Measurements from ENCODE around the gene GBP2. TPM values are rescaled to one million over a fixed set of nuclear protein-coding genes. Genes with fewer than 3 reads are reported as not detected.

The GBP2 gene
- total and polyA plus RNA-seq, 2 donors (not counting 3 experiments of a cell fraction or from before 2014, with no cell fraction given): 13.1 to 30.2 TPM

DNA sequence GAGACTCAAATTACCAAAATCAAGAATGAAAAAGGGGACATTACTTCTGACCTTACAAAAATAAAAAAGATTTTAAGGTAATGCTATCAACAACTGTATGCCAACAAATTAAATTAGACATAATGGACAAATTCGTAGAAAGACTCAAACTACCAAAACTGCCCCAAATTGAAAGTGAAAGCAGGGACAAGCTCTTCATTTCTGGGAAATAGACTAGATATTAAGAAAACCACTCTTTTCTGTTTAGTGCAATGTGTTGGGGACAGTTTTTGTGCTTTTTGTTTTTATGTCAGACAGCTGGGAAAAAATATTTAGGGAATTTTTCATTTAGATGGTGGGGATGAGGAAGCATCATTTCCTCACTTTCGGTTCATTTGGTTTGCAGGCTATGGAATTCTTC, 56.0 kb downstream of the GBP2 start:
- Histone ChIP-seq H3K4me1 (ENCODE audit: control insufficient read depth, extremely low read depth, insufficient read depth, low read length) (peaks cover 3% of the 10 kb centered on the region), H2AFZ (ENCODE audit: low read depth, low read length) (peak overlapping the region; percentile 33), H3K79me2 (ENCODE audit: control insufficient read depth, insufficient read depth, low read length) (no peaks in the 10 kb centered on the region), H4K20me1 (replicated peaks; ENCODE audit: control insufficient read depth, extremely low read depth, insufficient read depth, low read length) (no peaks in the 10 kb centered on the region), H3K27me3 (ENCODE audit: control insufficient read depth in 2 of 2, insufficient read depth in 2 of 2, low read length in 2 of 2) (peaks cover 0 to 8% of the 10 kb centered on the region in 2 experiments), H3K4me3 (replicated peaks in 1 of 3; ENCODE audit: insufficient read depth in 1 of 3, low read depth in 1 of 3, low read length in 3 of 3) (peak overlapping the region in 2 of 3 experiments; percentile 12 to 40), H3K9me3 (replicated peaks; ENCODE audit: control insufficient read depth, insufficient read depth, low read length) (no peaks in the 10 kb centered on the region), H3K4me2 (ENCODE audit: insufficient read depth, low read length) (peak overlapping the region; percentile 42), H3K36me3 (ENCODE audit: control insufficient read depth in 2 of 2, extremely low read depth in 1 of 2, insufficient read depth in 2 of 2, low read length in 2 of 2) (no peaks in the 10 kb centered on the region), H3K9ac (replicated peaks; ENCODE audit: extremely low read depth, insufficient read depth, low read length) (no peak overlapping the region), H3K9me1 (replicated peaks; ENCODE audit: control insufficient read depth, extremely low read depth, insufficient read depth, low read length) (no peaks in the 10 kb centered on the region), H3K27ac (ENCODE audit: insufficient read depth, low read depth, low read length) (no peak overlapping the region)
- ChIA-PET CTCF (interaction anchor here (0.7 to 2.7 kb wide), 4 partner anchors 11 to 96 kb away, joined by 3 to 18 read pairs (median 4); no protein-coding TSS in a partner anchor), POLR2A (no interaction called here)
- dilution Hi-C loops (cut with MboI; ENCODE audit: extremely low pct_ligation_motif_present, low sequenced_read_pairs): no loop called here
- TF ChIP-seq POLR2A (IDR thresholded peaks at IDR 0.05; ENCODE audit: low read depth, low read length): no peak
- no peak for TF ChIP-seq GATA2 (IDR thresholded peaks at IDR 0.05; ENCODE audit: insufficient read depth, insufficient read length, low read depth, low read length)
- TF ChIP-seq EZH2 (IDR thresholded peaks at IDR 0.05; ENCODE audit: borderline replicate concordance, low read depth, low read length, severe bottlenecking): no peak
- TF ChIP-seq, protein P1, sequence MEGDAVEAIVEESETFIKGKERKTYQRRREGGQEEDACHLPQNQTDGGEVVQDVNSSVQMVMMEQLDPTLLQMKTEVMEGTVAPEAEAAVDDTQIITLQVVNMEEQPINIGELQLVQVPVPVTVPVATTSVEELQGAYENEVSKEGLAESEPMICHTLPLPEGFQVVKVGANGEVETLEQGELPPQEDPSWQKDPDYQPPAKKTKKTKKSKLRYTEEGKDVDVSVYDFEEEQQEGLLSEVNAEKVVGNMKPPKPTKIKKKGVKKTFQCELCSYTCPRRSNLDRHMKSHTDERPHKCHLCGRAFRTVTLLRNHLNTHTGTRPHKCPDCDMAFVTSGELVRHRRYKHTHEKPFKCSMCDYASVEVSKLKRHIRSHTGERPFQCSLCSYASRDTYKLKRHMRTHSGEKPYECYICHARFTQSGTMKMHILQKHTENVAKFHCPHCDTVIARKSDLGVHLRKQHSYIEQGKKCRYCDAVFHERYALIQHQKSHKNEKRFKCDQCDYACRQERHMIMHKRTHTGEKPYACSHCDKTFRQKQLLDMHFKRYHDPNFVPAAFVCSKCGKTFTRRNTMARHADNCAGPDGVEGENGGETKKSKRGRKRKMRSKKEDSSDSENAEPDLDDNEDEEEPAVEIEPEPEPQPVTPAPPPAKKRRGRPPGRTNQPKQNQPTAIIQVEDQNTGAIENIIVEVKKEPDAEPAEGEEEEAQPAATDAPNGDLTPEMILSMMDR (IDR thresholded peaks at IDR 0.05; ENCODE audit: extremely low read depth in 1 of 2, insufficient read depth in 1 of 2, low read depth in 1 of 2, low read length in 2 of 2): no peak
- TF ChIP-seq FOS (IDR thresholded peaks at IDR 0.05; ENCODE audit: borderline replicate concordance, insufficient read depth, low read length): no peak
- TF ChIP-seq POLR2AphosphoS5 (IDR thresholded peaks at IDR 0.05; ENCODE audit: insufficient read depth, low read depth, low read length): no peak
- TF ChIP-seq, protein P2, sequence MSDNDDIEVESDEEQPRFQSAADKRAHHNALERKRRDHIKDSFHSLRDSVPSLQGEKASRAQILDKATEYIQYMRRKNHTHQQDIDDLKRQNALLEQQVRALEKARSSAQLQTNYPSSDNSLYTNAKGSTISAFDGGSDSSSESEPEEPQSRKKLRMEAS (IDR thresholded peaks at IDR 0.05; ENCODE audit: insufficient read depth, insufficient read length): no peak
- intact Hi-C loops (cut with micrococcal nuclease): no loop called here
- BruUV-seq (replicated peaks): no TSS peak
- FAIRE-seq (no peak), DNase-seq (ENCODE audit: low read depth, low spot score) (no peak)
